ENCODE data around the gene CSPG4.
"Not testable (repeated sequence)": the region's sequence is repeated elsewhere in the genome, so short reads cannot be mapped to it uniquely, and the experiment has no call there.

Gene CSPG4

DNA sequence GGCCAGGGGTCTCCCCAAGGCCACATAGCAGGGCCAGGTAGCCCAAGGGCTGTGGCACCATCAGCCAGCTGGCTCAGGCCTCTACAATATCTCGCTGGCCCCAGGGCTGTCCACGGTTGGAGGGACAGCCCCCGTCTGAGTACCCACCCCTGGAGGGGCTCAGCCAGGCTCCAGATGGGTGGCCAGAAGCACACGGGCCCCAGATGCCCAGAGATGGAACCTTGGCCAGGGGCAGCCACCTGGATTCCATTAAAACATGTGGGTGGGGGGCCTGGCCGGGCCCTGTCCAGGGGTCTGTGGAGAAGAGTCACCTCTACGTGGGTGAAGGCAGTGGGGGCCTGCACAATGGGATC lies 8.4 kb downstream of the CSPG4 start:
- H3K36me3 ChIP-seq (ENCODE audit: control insufficient read depth, insufficient read depth, low read length): no peaks in the 10 kb centered on the region
- H3K4me3 ChIP-seq (ENCODE audit: low read depth, low read length): no peak overlapping the region
- no peak overlapping the region for H3K9ac ChIP-seq (ENCODE audit: low read depth, low read length)
- H3K27me3 ChIP-seq (ENCODE audit: control insufficient read depth, insufficient read depth, low read length): no peaks in the 10 kb centered on the region
- no peaks in the 10 kb centered on the region for H3K9me3 ChIP-seq (ENCODE audit: control insufficient read depth, insufficient read depth, low read length)
- H3K4me1 ChIP-seq (ENCODE audit: control insufficient read depth, insufficient read depth, low read length): no peaks in the 10 kb centered on the region

DNA sequence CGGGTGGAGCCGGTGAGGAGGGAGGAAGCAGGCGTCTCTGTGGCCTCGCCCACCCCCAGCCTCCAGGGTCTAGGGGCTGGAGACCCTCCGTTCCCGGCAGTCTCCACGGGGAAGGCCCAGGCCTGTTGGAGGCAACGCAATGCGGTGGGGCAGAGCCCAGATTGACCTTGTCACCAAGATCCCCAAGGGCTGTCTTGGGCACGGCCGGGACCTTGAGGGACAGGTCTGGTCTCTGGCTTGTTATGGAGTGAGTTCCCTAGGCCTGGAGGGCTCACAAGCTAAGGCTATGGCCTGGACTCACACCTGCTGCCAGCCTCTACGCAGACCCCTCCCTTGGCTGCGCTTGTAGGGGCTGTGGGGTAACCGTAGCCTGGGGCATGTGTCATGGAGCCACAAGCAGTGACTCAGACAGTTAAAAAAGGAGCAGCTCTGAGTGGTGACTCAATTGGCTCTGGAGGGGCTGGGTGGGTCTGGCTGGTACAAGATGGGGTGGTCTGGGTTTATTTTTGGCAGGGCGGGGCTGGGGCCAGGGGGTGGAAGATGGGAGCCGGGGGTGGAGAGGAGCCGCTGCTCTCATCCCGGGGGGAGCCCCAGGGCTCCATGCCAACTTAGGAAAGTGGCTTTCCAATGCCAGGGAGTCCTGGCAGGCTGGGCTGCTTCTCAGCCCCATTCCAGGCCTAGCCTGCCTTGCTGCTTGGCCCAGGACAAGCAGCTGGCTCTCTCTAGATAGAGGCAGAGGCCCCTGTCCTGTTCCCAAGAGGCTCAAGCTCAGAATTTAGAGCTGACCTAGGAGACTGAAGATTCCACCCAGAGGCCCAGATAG lies 9.0 kb downstream of the CSPG4 start:
- H3K9me3 ChIP-seq (ENCODE audit: control insufficient read depth, insufficient read depth, low read length): not testable (repeated sequence)

DNA sequence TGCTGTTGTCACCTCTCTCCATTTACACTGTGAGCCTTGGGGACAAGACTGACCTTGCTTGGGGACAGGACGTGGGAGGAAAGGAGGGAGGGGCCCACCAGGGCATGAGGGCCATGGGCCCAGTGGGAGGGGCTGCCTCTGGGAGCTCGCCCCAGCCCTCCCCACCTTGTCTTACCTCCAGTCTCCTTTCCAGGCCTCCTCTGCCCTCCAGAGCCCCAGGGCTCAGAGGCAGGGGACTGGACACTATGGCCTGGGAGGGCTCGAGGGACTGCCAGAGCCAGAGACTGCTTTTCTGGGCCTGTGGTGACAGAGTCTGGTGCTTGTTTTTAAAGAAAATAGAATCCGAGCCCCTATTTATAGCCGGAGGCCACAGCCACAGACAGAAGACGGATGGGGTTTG lies 10.2 kb downstream of the CSPG4 start:
- H3K4me3 ChIP-seq (ENCODE audit: low read depth, low read length): no peak overlapping the region
- H3K27me3 ChIP-seq (ENCODE audit: control insufficient read depth, insufficient read depth, low read length): no peaks in the 10 kb centered on the region
- no peaks in the 10 kb centered on the region for H3K4me1 ChIP-seq (ENCODE audit: control insufficient read depth, insufficient read depth, low read length)
- no peaks in the 10 kb centered on the region for H3K36me3 ChIP-seq (ENCODE audit: control insufficient read depth, insufficient read depth, low read length)
- no peaks in the 10 kb centered on the region for H3K9me3 ChIP-seq (ENCODE audit: control insufficient read depth, insufficient read depth, low read length)
- H3K9ac ChIP-seq (ENCODE audit: low read depth, low read length): no peak overlapping the region

More for the DNA sequence above, 9.0 kb downstream of the CSPG4 start:
- not testable (repeated sequence) for H3K27me3 ChIP-seq (ENCODE audit: control insufficient read depth, insufficient read depth, low read length); H3K36me3 ChIP-seq (ENCODE audit: control insufficient read depth, insufficient read depth, low read length); H3K4me3 ChIP-seq (ENCODE audit: low read depth, low read length); H3K4me1 ChIP-seq (ENCODE audit: control insufficient read depth, insufficient read depth, low read length); H3K9ac ChIP-seq (ENCODE audit: low read depth, low read length)

DNA sequence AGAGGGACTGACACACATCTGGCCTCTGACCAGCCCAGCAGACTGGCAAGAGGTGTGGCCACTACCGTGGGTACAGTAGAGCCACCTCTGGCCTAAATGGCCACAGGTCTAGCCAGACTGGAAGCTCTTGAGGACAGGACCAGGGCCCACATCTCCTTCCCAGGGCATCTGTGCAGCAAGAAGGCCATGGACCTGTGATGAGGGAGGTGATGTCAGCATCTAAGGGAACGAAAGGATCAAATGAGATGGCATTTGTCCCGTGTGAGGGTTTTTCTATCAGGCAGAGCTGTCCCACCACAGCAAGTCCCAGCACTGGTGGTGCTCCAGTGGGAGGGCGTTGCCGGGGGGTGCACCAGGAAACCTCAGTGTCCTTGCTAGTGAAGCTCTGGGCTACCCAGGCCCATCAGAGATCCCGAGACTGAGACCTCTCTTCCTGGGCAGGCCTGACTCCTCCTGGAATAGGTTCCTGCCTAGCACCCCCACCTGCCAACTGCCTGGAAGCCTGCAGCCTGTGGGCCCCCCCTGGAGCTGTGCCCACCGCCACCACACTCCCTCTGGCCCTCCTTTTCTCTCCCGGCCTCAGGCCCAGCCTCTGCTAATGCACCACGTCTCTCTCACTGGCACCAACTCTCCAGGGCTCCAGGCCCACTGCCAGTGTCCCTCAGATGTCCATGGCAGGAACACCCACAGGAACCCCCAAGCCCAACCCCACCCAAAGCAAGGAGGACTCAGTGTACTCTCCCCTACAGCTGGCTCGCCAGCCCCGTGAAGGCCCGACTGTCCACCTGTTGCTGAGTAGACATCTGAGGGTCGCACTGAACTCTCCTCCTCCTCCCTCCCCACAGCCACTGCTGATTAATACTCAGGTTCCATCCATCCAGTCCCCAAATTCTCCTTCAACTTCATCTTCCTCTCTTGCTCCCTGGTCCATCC lies 11.3 kb downstream of the CSPG4 start:
- not testable (repeated sequence) for H3K36me3 ChIP-seq (ENCODE audit: control insufficient read depth, insufficient read depth, low read length); H3K9me3 ChIP-seq (ENCODE audit: control insufficient read depth, insufficient read depth, low read length); H3K4me3 ChIP-seq (ENCODE audit: low read depth, low read length); H3K27me3 ChIP-seq (ENCODE audit: control insufficient read depth, insufficient read depth, low read length); H3K4me1 ChIP-seq (ENCODE audit: control insufficient read depth, insufficient read depth, low read length); H3K9ac ChIP-seq (ENCODE audit: low read depth, low read length)

DNA sequence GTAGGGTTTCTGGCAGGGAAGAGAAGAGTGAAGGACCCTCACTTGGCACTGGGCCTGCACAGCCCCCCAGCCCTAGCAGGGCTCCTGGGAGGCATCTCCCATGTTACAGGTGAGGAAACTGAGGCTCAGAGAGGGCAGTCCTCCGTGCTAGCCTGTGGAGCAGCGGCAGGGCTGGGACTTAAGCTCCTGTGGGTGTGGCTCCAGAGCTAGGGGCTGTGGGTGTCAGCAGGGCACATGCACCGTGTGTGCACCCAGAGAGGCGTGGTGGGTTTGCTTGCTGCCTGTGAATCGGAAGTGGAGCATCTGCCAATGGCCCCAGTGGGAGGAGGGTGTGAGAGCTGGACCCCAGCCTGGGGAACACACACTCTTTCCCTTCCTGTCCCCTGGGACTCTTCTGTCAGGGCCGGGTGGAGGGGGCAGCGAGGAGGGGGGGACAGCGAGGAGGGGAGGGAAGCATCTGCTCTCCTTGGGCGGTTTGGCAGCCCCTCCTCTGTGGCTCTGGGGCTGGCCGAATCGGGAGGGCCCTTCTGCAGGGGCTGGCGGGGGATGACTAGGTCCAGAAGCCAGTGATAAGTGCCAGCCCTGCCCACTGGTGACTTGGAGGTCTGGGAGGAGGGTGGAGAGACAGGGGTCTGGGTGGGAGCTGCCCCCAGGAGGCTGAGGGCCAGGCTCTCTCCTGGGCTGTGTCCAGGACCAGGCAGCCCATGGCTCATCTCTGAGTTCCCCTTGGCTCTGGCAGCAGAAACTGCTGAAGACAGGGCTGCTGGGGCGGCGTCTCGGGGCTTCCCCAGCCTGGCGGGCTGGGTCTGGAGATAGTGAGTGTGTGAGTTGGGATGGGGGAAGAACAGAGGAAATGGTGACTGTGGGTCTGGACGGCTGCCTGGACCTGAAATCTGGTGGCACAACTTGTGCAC lies 12.4 kb downstream of the CSPG4 start:
- not testable (repeated sequence) for H3K36me3 ChIP-seq (ENCODE audit: control insufficient read depth, insufficient read depth, low read length); H3K4me3 ChIP-seq (ENCODE audit: low read depth, low read length); H3K9me3 ChIP-seq (ENCODE audit: control insufficient read depth, insufficient read depth, low read length); H3K4me1 ChIP-seq (ENCODE audit: control insufficient read depth, insufficient read depth, low read length); H3K9ac ChIP-seq (ENCODE audit: low read depth, low read length); H3K27me3 ChIP-seq (ENCODE audit: control insufficient read depth, insufficient read depth, low read length)

DNA sequence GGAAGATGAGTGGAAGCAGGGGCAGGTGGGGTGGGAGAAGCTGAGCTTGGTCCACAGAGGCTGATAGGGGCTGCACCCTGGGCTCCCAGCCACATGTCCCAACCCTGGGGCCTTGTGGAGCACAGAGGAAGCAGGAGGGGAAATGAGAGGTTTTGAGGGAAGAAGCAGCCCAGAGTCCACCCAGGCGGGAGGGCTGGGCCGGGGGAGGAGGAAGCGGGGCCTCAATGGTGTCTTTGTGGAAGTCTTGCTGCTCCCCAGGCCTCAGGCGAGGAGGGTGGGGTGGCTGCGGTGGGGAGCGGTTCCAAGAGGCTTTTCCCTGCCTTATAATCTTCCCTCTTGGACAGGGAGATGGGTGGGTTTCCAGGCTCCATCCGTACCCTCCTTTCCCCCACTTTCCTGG lies 13.1 kb downstream of the CSPG4 start:
- not testable (repeated sequence) for H3K9ac ChIP-seq (ENCODE audit: low read depth, low read length); H3K4me3 ChIP-seq (ENCODE audit: low read depth, low read length); H3K4me1 ChIP-seq (ENCODE audit: control insufficient read depth, insufficient read depth, low read length); H3K9me3 ChIP-seq (ENCODE audit: control insufficient read depth, insufficient read depth, low read length); H3K27me3 ChIP-seq (ENCODE audit: control insufficient read depth, insufficient read depth, low read length); H3K36me3 ChIP-seq (ENCODE audit: control insufficient read depth, insufficient read depth, low read length)

DNA sequence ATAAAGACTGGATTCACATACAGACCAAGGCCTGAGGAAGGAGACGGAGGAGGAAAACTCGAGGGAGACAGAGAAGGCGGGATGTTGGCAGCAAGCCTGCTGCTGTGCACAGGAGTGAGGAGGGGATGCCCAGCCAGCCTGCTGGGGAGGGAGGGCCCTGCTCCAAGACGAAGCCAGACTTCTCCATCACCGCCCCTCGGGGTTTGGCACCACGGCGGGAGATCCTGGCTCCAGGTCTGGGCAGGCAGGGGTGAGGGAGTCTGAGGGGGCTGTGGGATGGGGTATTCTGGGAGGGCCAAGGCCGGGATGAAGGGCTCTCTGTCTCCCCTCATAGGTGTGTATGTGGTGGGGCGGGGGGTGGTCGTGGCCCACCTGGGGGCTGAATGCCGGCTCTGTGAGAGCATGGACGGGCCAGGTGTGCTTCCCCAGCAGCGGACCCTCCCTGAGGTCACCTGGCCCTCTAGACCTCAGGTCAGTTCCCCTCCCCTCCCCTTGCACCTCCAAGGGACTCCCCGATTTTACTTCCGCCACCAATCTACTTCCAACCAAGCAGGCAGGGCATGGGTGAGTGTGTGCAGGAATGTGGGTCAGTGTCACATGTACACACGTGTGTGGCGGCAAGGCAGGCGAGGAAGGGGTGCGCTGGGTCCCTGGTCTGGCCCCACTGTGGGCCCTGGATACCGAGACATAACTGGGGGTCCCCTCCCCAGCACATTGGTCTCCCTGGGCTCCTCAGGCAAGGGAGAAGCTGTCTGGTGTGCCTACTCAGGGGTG lies 14.5 kb downstream of the CSPG4 start:
- H3K27me3 ChIP-seq (ENCODE audit: control insufficient read depth, insufficient read depth, low read length); H3K36me3 ChIP-seq (ENCODE audit: control insufficient read depth, insufficient read depth, low read length); H3K4me3 ChIP-seq (ENCODE audit: low read depth, low read length); H3K9ac ChIP-seq (ENCODE audit: low read depth, low read length); H3K4me1 ChIP-seq (ENCODE audit: control insufficient read depth, insufficient read depth, low read length); H3K9me3 ChIP-seq (ENCODE audit: control insufficient read depth, insufficient read depth, low read length): not testable (repeated sequence)

DNA sequence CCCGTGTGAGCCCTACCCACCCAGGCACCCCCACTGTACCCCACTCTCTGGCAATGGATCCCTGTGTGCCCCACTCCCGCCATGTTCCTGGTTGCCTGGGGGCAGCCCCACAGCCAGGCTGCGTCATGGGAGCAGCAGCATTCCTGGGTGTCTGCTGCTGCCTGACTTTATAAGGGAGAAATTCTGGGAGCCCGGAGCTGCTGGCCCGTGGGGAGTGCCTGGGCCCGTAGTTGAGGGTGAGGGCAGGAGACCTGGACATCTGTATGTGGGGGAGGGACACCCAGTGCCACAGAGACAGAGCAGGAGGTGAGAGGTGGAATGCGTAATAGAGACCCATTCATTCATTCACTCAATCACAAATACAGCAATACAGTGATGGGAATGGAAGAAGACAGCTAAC lies 15.1 kb downstream of the CSPG4 start:
- no peak overlapping the region for H3K9ac ChIP-seq (ENCODE audit: low read depth, low read length)
- peaks cover 5% of the 10 kb centered on the region for H3K4me1 ChIP-seq (ENCODE audit: control insufficient read depth, insufficient read depth, low read length)
- no peaks in the 10 kb centered on the region for H3K36me3 ChIP-seq (ENCODE audit: control insufficient read depth, insufficient read depth, low read length)
- H3K27me3 ChIP-seq (ENCODE audit: control insufficient read depth, insufficient read depth, low read length): no peaks in the 10 kb centered on the region
- H3K9me3 ChIP-seq (ENCODE audit: control insufficient read depth, insufficient read depth, low read length): no peaks in the 10 kb centered on the region
- H3K4me3 ChIP-seq (ENCODE audit: low read depth, low read length): no peak overlapping the region

DNA sequence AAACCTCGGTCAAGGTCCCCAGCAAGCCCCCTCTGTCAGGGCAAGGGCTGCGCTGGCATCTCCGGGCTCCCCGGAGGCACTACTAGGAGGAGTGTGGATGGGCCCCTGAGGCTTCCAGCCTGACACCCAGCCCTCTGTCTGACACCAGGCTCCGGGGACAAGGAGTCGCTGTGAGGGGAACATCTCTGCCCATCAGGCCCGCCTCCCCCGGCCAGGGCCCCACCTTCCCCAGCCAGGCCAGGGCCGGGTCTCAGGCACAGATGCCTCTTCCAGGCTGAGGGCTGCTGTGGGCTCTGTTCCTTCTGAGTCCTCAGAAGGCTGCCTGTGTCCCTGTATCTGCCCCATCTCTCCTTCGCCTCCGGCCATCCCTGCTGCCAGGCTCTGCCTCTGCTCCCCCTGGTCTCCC lies 15.8 kb downstream of the CSPG4 start:
- Histone ChIP-seq H3K9me3 (ENCODE audit: control insufficient read depth, insufficient read depth, low read length) (no peaks in the 10 kb centered on the region), H3K4me3 (ENCODE audit: low read depth, low read length) (no peak overlapping the region), H3K4me1 (ENCODE audit: control insufficient read depth, insufficient read depth, low read length) (peaks cover 5% of the 10 kb centered on the region), H3K27me3 (ENCODE audit: control insufficient read depth, insufficient read depth, low read length) (no peaks in the 10 kb centered on the region), H3K36me3 (ENCODE audit: control insufficient read depth, insufficient read depth, low read length) (no peaks in the 10 kb centered on the region), H3K9ac (ENCODE audit: low read depth, low read length) (no peak overlapping the region)

DNA sequence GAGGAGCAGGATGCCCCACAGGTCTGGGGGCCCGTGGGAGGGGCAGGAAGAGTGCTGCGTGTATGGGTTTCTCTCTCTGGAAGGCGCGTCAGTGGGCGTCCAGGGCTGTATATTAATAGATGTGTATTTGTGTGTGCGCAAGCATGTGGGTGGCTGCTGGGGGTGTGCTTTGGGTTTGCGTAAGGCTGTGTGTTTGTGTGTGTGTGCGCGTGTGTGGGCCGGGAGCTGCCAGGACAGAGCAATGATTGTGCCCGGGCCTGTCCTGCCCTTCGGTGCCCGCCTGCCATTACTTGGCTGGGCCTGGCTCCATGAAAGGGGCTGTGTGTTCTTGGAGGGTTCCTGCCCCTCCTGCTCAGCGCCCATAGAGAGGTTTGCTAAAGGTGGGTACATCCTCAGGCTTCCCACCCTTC lies 16.3 kb downstream of the CSPG4 start:
- H3K27me3 ChIP-seq (ENCODE audit: control insufficient read depth, insufficient read depth, low read length): no peaks in the 10 kb centered on the region
- H3K4me3 ChIP-seq (ENCODE audit: low read depth, low read length): no peak overlapping the region

More for the DNA sequence above, 16.3 kb downstream of the CSPG4 start:
- H3K36me3 ChIP-seq (ENCODE audit: control insufficient read depth, insufficient read depth, low read length): no peaks in the 10 kb centered on the region
- H3K9me3 ChIP-seq (ENCODE audit: control insufficient read depth, insufficient read depth, low read length): no peaks in the 10 kb centered on the region
- H3K9ac ChIP-seq (ENCODE audit: low read depth, low read length): no peak overlapping the region
- H3K4me1 ChIP-seq (ENCODE audit: control insufficient read depth, insufficient read depth, low read length): peaks cover 5% of the 10 kb centered on the region

All from iPS-15b (cell line).